PC-3 (cell line): ENCODE measurements around the gene PLXNA4. TPM values are rescaled to one million over a fixed set of nuclear protein-coding genes. Genes with fewer than 3 reads are reported as not detected.
A peak's percentile ranks its signal among the peaks of the same experiment; 100 is the strongest.

ENCODE experiments used
- ATAC-seq: fragments of 200-7000 bp; cut with Tn5 transposase; 2 replicates; pipeline ENCODE4 v1.9.1; 2020; ENCODE audit warnings: mild to moderate bottlenecking, moderate library complexity
- BruUV-seq: library from RNA; stranded (reverse); fragments of 400-500 nt; replicated peaks from 2 replicates; lab custom pipeline; 2021; lab: Mats Ljungman, UMichigan
- CTCF ChIA-PET: fragments of 300-600 bp; sonication (Branson Sonifier 250); formaldehyde crosslinking; loops from one replicate; lab custom pipeline; 2022; ENCODE audit warnings: antibody characterized with exemption; lab: Charles Lee
- POLR2A ChIA-PET: fragments of 300-600 bp; sonication (Branson Sonifier 250); formaldehyde crosslinking; loops from one replicate; lab custom pipeline; 2022; ENCODE audit warnings: antibody characterized with exemption; ENCODE audit not compliant: unreplicated experiment; lab: Charles Lee
- DNase-seq: peaks from one replicate; pipeline ENCODE4 v3.0.0-alpha.2; 2015
- H2AFZ ChIP-seq: fragments of 300-600 bp; sonication (generic); 2 replicates; pipeline ENCODE4 v1.6.0; 2016; ENCODE audit warnings: antibody characterized with exemption, low read length
- H3F3A ChIP-seq: fragments of 300-600 bp; sonication (generic); one replicate; pipeline ENCODE4 v1.6.0; 2017; ENCODE audit warnings: antibody characterized with exemption, low read length, control low read depth, mild to moderate bottlenecking; ENCODE audit not compliant: unreplicated experiment
- H3K27ac ChIP-seq: fragments of 300-600 bp; sonication (generic); 2 replicates; pipeline ENCODE4 v1.5.1; 2016; ENCODE audit warnings: mild to moderate bottlenecking, low read length
- H3K27me3 ChIP-seq: fragments of 300-600 bp; sonication (generic); 2 replicates; pipeline ENCODE4 v1.6.1; 2016; ENCODE audit warnings: low read length, mixed read lengths
- H3K36me3 ChIP-seq: fragments of 300-600 bp; sonication (generic); 2 replicates; pipeline ENCODE4 v1.6.1; 2016; ENCODE audit warnings: low read depth, mixed run types, low read length, mixed read lengths
- H3K4me1 ChIP-seq: fragments of 300-600 bp; sonication (generic); 2 replicates; pipeline ENCODE4 v1.5.1; 2016; ENCODE audit warnings: low read length; ENCODE audit not compliant: insufficient read depth
- H3K4me2 ChIP-seq: fragments of 300-600 bp; sonication (generic); 2 replicates; pipeline ENCODE4 v1.6.0; 2016; ENCODE audit warnings: low read length
- H3K4me3 ChIP-seq: fragments of 300-600 bp; sonication (generic); 2 replicates; pipeline ENCODE4 v1.5.1; 2016; ENCODE audit warnings: mild to moderate bottlenecking, low read length, mixed read lengths
- H3K79me2 ChIP-seq: fragments of 300-600 bp; sonication (generic); 2 replicates; pipeline ENCODE4 v1.6.1; 2017; ENCODE audit warnings: low read length, mixed read lengths
- H3K9ac ChIP-seq: fragments of 300-600 bp; sonication (generic); 2 replicates; pipeline ENCODE4 v1.6.0; 2016; ENCODE audit warnings: mild to moderate bottlenecking, low read length
- H3K9me2 ChIP-seq: fragments of 300-600 bp; sonication (generic); replicated peaks from 2 replicates; pipeline ENCODE4 v1.6.1; 2016; ENCODE audit warnings: mixed run types, low read length, mixed read lengths
- H3K9me3 ChIP-seq: fragments of 300-600 bp; sonication (generic); 2 replicates; pipeline ENCODE4 v1.6.1; 2016; ENCODE audit warnings: low read length, mixed read lengths
- H4K20me1 ChIP-seq: fragments of 300-600 bp; sonication (generic); 2 replicates; pipeline ENCODE4 v1.6.1; 2016; ENCODE audit warnings: low read length, mixed read lengths
- CTCF ChIP-seq: fragments of 300-600 bp; sonication (generic); conservative IDR thresholded peaks from 2 replicates; pipeline ENCODE4 v1.5.1; 2017; ENCODE audit warnings: antibody characterized with exemption, low read depth, mild to moderate bottlenecking, low read length
- EZH2 ChIP-seq: fragments of 300-600 bp; sonication (generic); IDR thresholded peaks from one replicate; pipeline ENCODE4 v1.6.1; 2017; ENCODE audit warnings: antibody characterized with exemption, mild to moderate bottlenecking, low read length; ENCODE audit not compliant: unreplicated experiment
- EZH2phosphoT487 ChIP-seq: fragments of 300-600 bp; sonication (generic); IDR thresholded peaks from 2 replicates; pipeline ENCODE4 v1.6.1; 2018; ENCODE audit warnings: mild to moderate bottlenecking, antibody characterized with exemption, low read length, borderline replicate concordance
- intact Hi-C: fragments of 100-400 bp; cut with micrococcal nuclease; formaldehyde crosslinking; loops from 2 replicates; pipeline ENCODE4 v1.9.0; 2023
- total RNA-seq: library from RNA; depleted of rRNA; stranded (reverse); fragments of >200 nt; gene quantifications from 2 replicates; pipeline ENCODE4 v1.2.3, GENCODE V29; 2014

PLXNA4 gene
- total RNA-seq, 1 experiment from 2014 or later, result 1.2 TPM

GRCh38 chr7:132592936-132593335, 16.7 kb upstream of the PLXNA4 start:
- H3K4me3 ChIP-seq, result no peak overlapping the region
- no TSS peak for BruUV-seq
- TF ChIP-seq EZH2 (no peak), CTCF (no peak), EZH2phosphoT487 (no peak)
- no peaks in the 10 kb centered on the region for H3K36me3 ChIP-seq
- no peak overlapping the region for H3K27ac ChIP-seq
- H3K4me1 ChIP-seq, result no peaks in the 10 kb centered on the region
- no peak for DNase-seq
- H2AFZ ChIP-seq, result no peak overlapping the region
- H3K9me2 ChIP-seq, result no peaks in the 10 kb centered on the region
- H3K79me2 ChIP-seq, result no peaks in the 10 kb centered on the region
- ATAC-seq, result no peak
- intact Hi-C loops, result no loop called here
- no peak overlapping the region for H3K9ac ChIP-seq
- ChIA-PET CTCF (no interaction called here), POLR2A (no interaction called here)
- peaks cover 44% of the 10 kb centered on the region for H3K27me3 ChIP-seq
- H3K9me3 ChIP-seq, result no peaks in the 10 kb centered on the region
- no peaks in the 10 kb centered on the region for H4K20me1 ChIP-seq
- H3K4me2 ChIP-seq, result no peak overlapping the region
- H3F3A ChIP-seq, result no peaks in the 10 kb centered on the region

DNA sequence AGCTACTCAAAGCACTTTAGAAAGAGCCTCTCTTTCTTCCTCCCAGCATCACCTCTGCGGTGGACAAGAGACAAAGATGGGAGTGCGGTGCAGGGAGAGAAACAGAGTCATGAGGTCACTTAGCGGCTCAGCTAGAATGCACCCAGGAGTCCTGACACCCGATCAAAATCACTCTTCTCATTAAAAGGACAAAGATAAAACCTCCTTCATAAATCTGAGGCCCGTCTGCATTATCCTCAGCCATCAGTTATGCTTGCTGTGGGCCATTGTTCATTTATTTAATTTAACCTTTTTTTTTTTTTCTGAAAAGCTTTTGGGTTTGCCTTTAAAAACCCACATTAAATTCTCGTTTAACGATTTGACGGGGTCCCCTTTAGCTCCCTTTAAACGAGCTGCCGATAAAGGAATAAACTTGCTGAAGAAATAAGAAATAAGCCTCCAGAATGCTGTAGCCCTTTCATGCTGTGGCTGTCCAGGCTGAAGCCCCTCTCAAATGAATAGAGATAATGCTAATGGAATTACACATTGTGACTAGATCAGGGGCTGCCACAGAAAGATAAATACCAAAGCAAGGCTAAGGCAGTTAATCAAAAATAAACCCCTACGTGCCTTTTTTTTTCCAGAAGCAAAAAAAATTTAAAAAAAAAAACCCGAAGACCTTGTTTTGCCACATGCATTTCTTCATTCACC, 16.1 kb upstream of the PLXNA4 start:
- no peak for TF ChIP-seq EZH2phosphoT487
- TF ChIP-seq CTCF, result no peak
- no peak for TF ChIP-seq EZH2
- ChIA-PET POLR2A (no interaction called here), CTCF (no interaction called here)
- BruUV-seq, result no TSS peak
- no peaks in the 10 kb centered on the region for H3K4me1 ChIP-seq
- no peak for DNase-seq
- intact Hi-C loops, result no loop called here
- no peaks in the 10 kb centered on the region for H3K36me3 ChIP-seq
- no peak overlapping the region for H3K27ac ChIP-seq
- H4K20me1 ChIP-seq, result no peaks in the 10 kb centered on the region
- peaks cover 46% of the 10 kb centered on the region for H3K27me3 ChIP-seq
- no peak overlapping the region for H3K4me3 ChIP-seq
- H2AFZ ChIP-seq, result no peak overlapping the region
- H3K9me3 ChIP-seq, result no peaks in the 10 kb centered on the region
- H3F3A ChIP-seq, result no peaks in the 10 kb centered on the region
- H3K9ac ChIP-seq, result no peak overlapping the region
- H3K9me2 ChIP-seq, result no peaks in the 10 kb centered on the region
- ATAC-seq, result no peak
- H3K79me2 ChIP-seq, result no peaks in the 10 kb centered on the region
- no peak overlapping the region for H3K4me2 ChIP-seq

DNA sequence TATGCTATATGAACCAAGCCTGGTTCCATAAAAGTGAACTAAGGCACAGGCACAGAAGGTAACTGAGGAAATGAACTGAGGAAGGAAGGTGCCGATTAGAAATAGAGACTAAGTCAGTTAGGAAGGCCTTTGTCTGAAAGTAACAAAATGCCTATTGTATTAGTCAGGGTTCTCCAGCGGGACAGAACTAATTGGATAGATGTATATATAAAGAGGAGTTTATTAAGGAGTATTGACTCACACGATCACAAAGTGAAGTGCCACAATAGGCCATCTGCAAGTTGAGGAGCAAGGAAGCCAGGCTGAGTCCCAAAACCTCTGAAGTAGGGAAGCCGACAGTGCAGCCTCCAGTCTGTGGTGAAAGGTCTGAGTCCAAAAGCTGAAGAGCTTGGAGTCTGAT, 13.9 kb upstream of the PLXNA4 start:
- no peaks in the 10 kb centered on the region for H4K20me1 ChIP-seq
- H3K79me2 ChIP-seq, result no peaks in the 10 kb centered on the region
- no peak overlapping the region for H3K9ac ChIP-seq
- H2AFZ ChIP-seq, result no peak overlapping the region
- H3K27me3 ChIP-seq, result peaks cover 51% of the 10 kb centered on the region
- ATAC-seq, result no peak
- no peak overlapping the region for H3K27ac ChIP-seq
- H3K4me1 ChIP-seq, result no peaks in the 10 kb centered on the region
- peak; percentile 6 for DNase-seq
- BruUV-seq, result no TSS peak
- H3K9me2 ChIP-seq, result no peaks in the 10 kb centered on the region
- H3K4me2 ChIP-seq, result no peak overlapping the region
- H3K4me3 ChIP-seq, result no peak overlapping the region
- intact Hi-C loops, result no loop called here
- TF ChIP-seq EZH2phosphoT487, result no peak
- no peak for TF ChIP-seq CTCF
- TF ChIP-seq EZH2, result no peak
- no peaks in the 10 kb centered on the region for H3F3A ChIP-seq
- H3K36me3 ChIP-seq, result no peaks in the 10 kb centered on the region
- no peaks in the 10 kb centered on the region for H3K9me3 ChIP-seq
- POLR2A ChIA-PET, result no interaction called here
- CTCF ChIA-PET, result no interaction called here
